ENCODE data around the gene EPO. TPM values are rescaled to one million over a fixed set of nuclear protein-coding genes. Genes with fewer than 3 reads are reported as not detected.

The EPO gene
- total and polyA plus RNA-seq, 4 donors = 1.3 to 22.9 (median 3.4) TPM

GRCh38 chr7:100676501-100677306 is 43.6 kb upstream of the EPO start:
- no peak overlapping the region for H3K9ac ChIP-seq (ENCODE audit: low read depth in 1 of 2, low read length in 2 of 2)
- H3K27ac ChIP-seq (ENCODE audit: low read depth in 1 of 2, low read length in 2 of 2) = peak overlapping the region; percentile 94 to 100
- H3K36me3 ChIP-seq (ENCODE audit: control insufficient read depth in 4 of 4, insufficient read depth in 3 of 4, low read depth in 1 of 4, low read length in 3 of 4) = peaks cover 13 to 34% (median 15%) of the 10 kb centered on the region in 4 donors
- H3K9me3 ChIP-seq (ENCODE audit: control insufficient read depth in 4 of 4, low read length in 3 of 4) = no peaks in the 10 kb centered on the region
- DNase-seq (ENCODE audit: low spot score) = no peak
- peaks cover 0 to 12% (median 8%) of the 10 kb centered on the region in 4 donors for H3K4me1 ChIP-seq (ENCODE audit: control insufficient read depth in 4 of 4, insufficient read depth in 4 of 4, low read length in 3 of 4)
- TF ChIP-seq TAF1 (conservative IDR thresholded peaks at IDR 0.05) (no peak), NR2F2 (IDR thresholded peaks at IDR 0.05) (peak; percentile 15), HNF4G (IDR thresholded peaks at IDR 0.05) (no peak), RXRA (IDR thresholded peaks at IDR 0.05) (peak; percentile 55 to 58), HNF4A (conservative IDR thresholded peaks at IDR 0.05) (peak; percentile 56 to 61)
- 73% methylated on average over 23 of the region's 23 CpGs for WGBS
- no peak overlapping the region for H3K4me3 ChIP-seq (ENCODE audit: low read depth in 1 of 3, low read length in 3 of 3)
- H3K27me3 ChIP-seq (ENCODE audit: control insufficient read depth in 4 of 4, insufficient read depth in 4 of 4, low read length in 3 of 4) = no peaks in the 10 kb centered on the region

GRCh38 chr7:100677308-100678267 is 42.7 kb upstream of the EPO start:
- Histone ChIP-seq H3K9me3 (ENCODE audit: control insufficient read depth in 4 of 4, low read length in 3 of 4) (no peaks in the 10 kb centered on the region), H3K27me3 (ENCODE audit: control insufficient read depth in 4 of 4, insufficient read depth in 4 of 4, low read length in 3 of 4) (no peaks in the 10 kb centered on the region), H3K4me3 (ENCODE audit: low read depth in 1 of 3, low read length in 3 of 3) (no peak overlapping the region), H3K27ac (ENCODE audit: low read depth in 1 of 2, low read length in 2 of 2) (no peak overlapping the region), H3K9ac (ENCODE audit: low read depth in 1 of 2, low read length in 2 of 2) (no peak overlapping the region), H3K4me1 (ENCODE audit: control insufficient read depth in 4 of 4, insufficient read depth in 4 of 4, low read length in 3 of 4) (peaks cover 0 to 12% (median 8%) of the 10 kb centered on the region in 4 donors), H3K36me3 (ENCODE audit: control insufficient read depth in 4 of 4, insufficient read depth in 3 of 4, low read depth in 1 of 4, low read length in 3 of 4) (peaks cover 13 to 43% (median 18%) of the 10 kb centered on the region in 4 donors)
- DNase-seq (ENCODE audit: low spot score) = no peak
- TF ChIP-seq ATF3 (IDR thresholded peaks at IDR 0.05) = no peak
- no peak for TF ChIP-seq CTCF (IDR thresholded peaks at IDR 0.05; ENCODE audit: low read depth, low read length, missing input control)
- TF ChIP-seq SP1 (IDR thresholded peaks at IDR 0.05) = no peak
- no peak for TF ChIP-seq RXRA (IDR thresholded peaks at IDR 0.05)
- TF ChIP-seq JUND (IDR thresholded peaks at IDR 0.05) = no peak
- TF ChIP-seq MAX (IDR thresholded peaks at IDR 0.05) = no peak
- TF ChIP-seq YY1 (IDR thresholded peaks at IDR 0.05) = no peak
- no peak for TF ChIP-seq GABPA (IDR thresholded peaks at IDR 0.05 in 1 of 2, conservative IDR thresholded peaks at IDR 0.05 in 1 of 2)
- no peak for TF ChIP-seq RAD21 (IDR thresholded peaks at IDR 0.05)
- TF ChIP-seq TAF1 (conservative IDR thresholded peaks at IDR 0.05) = no peak
- no peak for TF ChIP-seq EGR1 (IDR thresholded peaks at IDR 0.05; ENCODE audit: low read depth in 2 of 2)
- no peak for TF ChIP-seq HNF4A (conservative IDR thresholded peaks at IDR 0.05)
- no peak for TF ChIP-seq REST (IDR thresholded peaks at IDR 0.05)
- TF ChIP-seq FOXA2 (IDR thresholded peaks at IDR 0.05) = no peak
- TF ChIP-seq HNF4G (IDR thresholded peaks at IDR 0.05) = no peak
- TF ChIP-seq FOXA1 (IDR thresholded peaks at IDR 0.05) = no peak
- 92% methylated on average over 36 of the region's 36 CpGs for WGBS
